Spleen (tissue), 11 donors: ENCODE results near the gene SMCP. TPM values are rescaled to one million over a fixed set of nuclear protein-coding genes. Genes with fewer than 3 reads are reported as not detected.

Source experiments
- DNase-seq: peaks from one replicate; pipeline ENCODE4 v3.0.0-alpha.2; 2020
- H3K27ac ChIP-seq, 8 donors: fragments of 200-600 bp; sonication (generic) in 7 of 8; 1 replicate in 4 of 8; 2 replicates in 4 of 8; pipeline versions ENCODE4 v1.5.0 to v1.8.0; 2016 to 2021; ENCODE audit warnings: inconsistent platforms in 4 of 8, mild to moderate bottlenecking in 4 of 8, moderate library complexity in 1 of 8
- H3K27me3 ChIP-seq, 7 donors: fragments of 200-600 bp; sonication (generic) in 6 of 7; replicated peaks in 1 of 7; 1 replicate in 4 of 7; 2 replicates in 3 of 7; pipeline versions ENCODE4 v1.5.0 to v1.8.0; 2016 to 2021; ENCODE audit warnings: inconsistent platforms in 3 of 7, mild to moderate bottlenecking in 1 of 7
- H3K36me3 ChIP-seq, 6 donors: fragments of 200-600 bp; sonication (generic) in 5 of 6; 1 replicate in 4 of 6; 2 replicates in 2 of 6; pipeline versions ENCODE4 v1.5.0 to v1.8.0; 2016 to 2021; ENCODE audit warnings: inconsistent platforms in 2 of 6
- H3K4me1 ChIP-seq, 6 donors: fragments of 200-600 bp; sonication (generic) in 5 of 6; 1 replicate in 3 of 6; 2 replicates in 3 of 6; pipeline versions ENCODE4 v1.5.0 to v1.8.0; 2016 to 2021; ENCODE audit warnings: inconsistent platforms in 3 of 6
- H3K4me3 ChIP-seq, 8 donors: fragments of 200-600 bp; sonication (generic) in 7 of 8; 1 replicate in 4 of 8; 2 replicates in 4 of 8; pipeline versions ENCODE4 v1.5.0 to v1.8.0; 2016 to 2021; ENCODE audit warnings: inconsistent platforms in 4 of 8, mild to moderate bottlenecking in 4 of 8, moderate library complexity in 2 of 8
- H3K9me3 ChIP-seq, 8 donors: fragments of 200-600 bp; sonication (generic) in 7 of 8; 1 replicate in 4 of 8; 2 replicates in 4 of 8; pipeline versions ENCODE4 v1.5.0 to v1.8.0; 2016 to 2021; ENCODE audit warnings: inconsistent platforms in 4 of 8
- POLR2A ChIP-seq, 3 donors: fragments of 450-650 bp; IDR thresholded peaks; one replicate each; pipeline ENCODE4 v1.5.1; 2017; ENCODE audit warnings: antibody characterized with exemption in 3 of 3, mild to moderate bottlenecking in 1 of 3
- POLR2AphosphoS5 ChIP-seq, 3 donors: sonication (generic); formaldehyde crosslinking; IDR thresholded peaks; one replicate each; pipeline ENCODE4 v1.5.1; 2017; ENCODE audit warnings: antibody characterized with exemption in 3 of 3
- WGBS, 5 donors: extraction: QIAGEN DNeasy Blood & Tissue Kit in 3 of 5; methylation state at CpG; one replicate each; pipeline versions ENCODE4 v1.1.5 to v1.1.7; 2013 to 2018; 5-methylcytosine and 5-hydroxymethylcytosine counted together
- intact Hi-C: fragments of 100-400 bp; cut with DNase I; formaldehyde crosslinking; loops from one replicate; pipeline ENCODE4 v1.15.0; 2023; ENCODE audit warnings: low total_unique reads
- polyA plus RNA-seq, 3 donors: library from polyadenylated mRNA; stranded (reverse); fragments of 200-250 nt; gene quantifications; one replicate each; pipeline ENCODE4 v1.2.1, GENCODE V29; 2013
- total RNA-seq, 7 donors: library from RNA; depleted of rRNA in 3 of 7; stranded (reverse); fragments of >200 nt in 3 of 7; fragmentation: NEBNext Ultra II Directional in 4 of 7; extraction: Animal tissue kit (Norgen Biotek cat#: 25700) in 4 of 7; gene quantifications; one replicate each; pipeline versions ENCODE4 v1.1.0 to v1.2.1, GENCODE V29; 2016 to 2021
- TF ChIP-seq, protein P1 (sequence below), 11 experiments: fragments of 200-600 bp in 7 of 11; fragments of 450-650 bp in 4 of 11; sonication (generic) in 4 of 11; IDR thresholded peaks in 8 of 11; conservative IDR thresholded peaks in 3 of 11; 1 replicate in 7 of 11; 2 replicates in 4 of 11; pipeline versions ENCODE4 v1.4.0 to v1.8.0; 2016 to 2021; ENCODE audit warnings: antibody characterized with exemption in 11 of 11, inconsistent platforms in 4 of 11, mild to moderate bottlenecking in 1 of 11
- donor health status: healthy with polysubstance abuse.
- donor health status: DM: no; HTN: no; CAD: no; lungs with moderate emphysema.
- donor health status: DM: no; HTN: no; CAD: no.
- donor health status: Bipolar disorder and iron deficiency.
- donor health status: healthy.
- donor health status: DM: no; HTN: no; CAD: no.
- donor health status: DM: yes; HTN: yes; CAD: no.

The SMCP gene
- total and polyA plus RNA-seq, 10 donors: not detected

DNA sequence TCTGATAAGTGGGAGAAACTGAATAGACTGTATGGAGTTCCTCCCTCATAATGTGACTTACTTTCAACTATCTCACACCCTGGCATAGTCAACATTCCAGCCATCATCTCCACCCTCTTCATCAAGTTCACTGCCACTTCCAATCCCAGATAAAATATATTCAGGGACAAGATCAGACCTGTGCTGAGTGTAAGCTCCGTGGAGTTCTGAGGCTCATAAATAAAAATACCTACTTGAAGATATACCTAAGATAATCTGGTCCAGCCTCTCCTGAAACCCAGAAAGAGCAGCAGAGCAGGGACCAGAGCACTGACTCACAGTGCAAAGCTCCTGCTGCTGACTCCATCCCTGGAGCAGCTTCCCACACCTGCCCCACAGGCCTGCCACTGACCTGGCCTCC lies 20.1 kb upstream of the SMCP start:
- intact Hi-C loops: no loop called here
- WGBS, 5 donors: 79 to 92% (median 86%) methylated on average over 1 of the region's 1 CpG
- no peak overlapping the region for H3K27ac ChIP-seq
- no peak for DNase-seq
- TF ChIP-seq, protein P1, sequence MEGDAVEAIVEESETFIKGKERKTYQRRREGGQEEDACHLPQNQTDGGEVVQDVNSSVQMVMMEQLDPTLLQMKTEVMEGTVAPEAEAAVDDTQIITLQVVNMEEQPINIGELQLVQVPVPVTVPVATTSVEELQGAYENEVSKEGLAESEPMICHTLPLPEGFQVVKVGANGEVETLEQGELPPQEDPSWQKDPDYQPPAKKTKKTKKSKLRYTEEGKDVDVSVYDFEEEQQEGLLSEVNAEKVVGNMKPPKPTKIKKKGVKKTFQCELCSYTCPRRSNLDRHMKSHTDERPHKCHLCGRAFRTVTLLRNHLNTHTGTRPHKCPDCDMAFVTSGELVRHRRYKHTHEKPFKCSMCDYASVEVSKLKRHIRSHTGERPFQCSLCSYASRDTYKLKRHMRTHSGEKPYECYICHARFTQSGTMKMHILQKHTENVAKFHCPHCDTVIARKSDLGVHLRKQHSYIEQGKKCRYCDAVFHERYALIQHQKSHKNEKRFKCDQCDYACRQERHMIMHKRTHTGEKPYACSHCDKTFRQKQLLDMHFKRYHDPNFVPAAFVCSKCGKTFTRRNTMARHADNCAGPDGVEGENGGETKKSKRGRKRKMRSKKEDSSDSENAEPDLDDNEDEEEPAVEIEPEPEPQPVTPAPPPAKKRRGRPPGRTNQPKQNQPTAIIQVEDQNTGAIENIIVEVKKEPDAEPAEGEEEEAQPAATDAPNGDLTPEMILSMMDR (IDR thresholded peaks at IDR 0.05 in 8 of 11, conservative IDR thresholded peaks at IDR 0.05 in 3 of 11): no peak
- no peak for TF ChIP-seq POLR2A (IDR thresholded peaks at IDR 0.05)
- TF ChIP-seq POLR2AphosphoS5 (IDR thresholded peaks at IDR 0.05): no peak
- H3K4me1 ChIP-seq: no peaks in the 10 kb centered on the region
- H3K9me3 ChIP-seq: no peaks in the 10 kb centered on the region
- no peaks in the 10 kb centered on the region for H3K36me3 ChIP-seq
- H3K27me3 ChIP-seq: peaks cover 0 to 7% (median 0%) of the 10 kb centered on the region in 7 donors
- no peak overlapping the region for H3K4me3 ChIP-seq

GRCh38 chr1:152859696-152860095 lies 18.4 kb upstream of the SMCP start, which contains the start of gene LCE7A:
TSS of gene LCE7A (plus strand) at chr1:152859996. CDS start at chr1:152860698, 702 bp downstream.
- TF ChIP-seq POLR2AphosphoS5 (IDR thresholded peaks at IDR 0.05) (no peak), POLR2A (IDR thresholded peaks at IDR 0.05) (no peak)
- TF ChIP-seq, protein P1 (IDR thresholded peaks at IDR 0.05 in 8 of 11, conservative IDR thresholded peaks at IDR 0.05 in 3 of 11): no peak
- WGBS, 5 donors: 88 to 94% (median 89%) methylated on average over 3 of the region's 3 CpGs
- H3K4me1 ChIP-seq: no peaks in the 10 kb centered on the region
- H3K27me3 ChIP-seq: peaks cover 0 to 7% (median 0%) of the 10 kb centered on the region in 7 donors
- no peaks in the 10 kb centered on the region for H3K9me3 ChIP-seq
- intact Hi-C loops: no loop called here
- DNase-seq: no peak
- H3K36me3 ChIP-seq: no peaks in the 10 kb centered on the region
- H3K4me3 ChIP-seq: no peak within 1 kb of the TSS
- no peak within 1 kb of the TSS for H3K27ac ChIP-seq

DNA sequence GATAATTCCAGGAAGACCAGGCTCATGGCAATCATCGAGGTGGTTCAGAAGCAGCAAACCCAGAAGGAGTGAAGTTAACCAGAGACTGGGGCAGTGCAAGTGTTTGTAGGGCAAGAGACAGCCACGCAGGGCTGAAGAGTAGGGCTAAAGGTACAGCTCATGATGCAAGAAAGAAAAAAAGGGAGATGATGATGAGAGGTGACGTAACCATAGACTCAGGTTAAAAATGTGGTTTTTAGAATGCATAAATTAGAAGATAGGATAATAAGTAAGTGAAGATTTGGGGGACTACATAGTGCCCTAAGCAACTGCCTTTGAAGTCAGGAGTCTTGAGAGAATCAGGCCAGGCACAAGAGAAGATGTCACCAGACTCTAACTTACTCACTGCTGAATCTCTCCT lies 18.0 kb upstream of the SMCP start:
- TF ChIP-seq POLR2AphosphoS5 (IDR thresholded peaks at IDR 0.05) (no peak), POLR2A (IDR thresholded peaks at IDR 0.05) (no peak)
- TF ChIP-seq, protein P1 (IDR thresholded peaks at IDR 0.05 in 8 of 11, conservative IDR thresholded peaks at IDR 0.05 in 3 of 11): no peak
- H3K27me3 ChIP-seq: peaks cover 0 to 7% (median 0%) of the 10 kb centered on the region in 7 donors
- no peaks in the 10 kb centered on the region for H3K36me3 ChIP-seq
- intact Hi-C loops: no loop called here
- no peak overlapping the region for H3K4me3 ChIP-seq
- H3K27ac ChIP-seq: no peak overlapping the region
- H3K9me3 ChIP-seq: no peaks in the 10 kb centered on the region
- DNase-seq: no peak
- 64 to 71% (median 68%) methylated on average over 3 of the region's 3 CpGs for WGBS, 5 donors
- H3K4me1 ChIP-seq: no peaks in the 10 kb centered on the region

DNA sequence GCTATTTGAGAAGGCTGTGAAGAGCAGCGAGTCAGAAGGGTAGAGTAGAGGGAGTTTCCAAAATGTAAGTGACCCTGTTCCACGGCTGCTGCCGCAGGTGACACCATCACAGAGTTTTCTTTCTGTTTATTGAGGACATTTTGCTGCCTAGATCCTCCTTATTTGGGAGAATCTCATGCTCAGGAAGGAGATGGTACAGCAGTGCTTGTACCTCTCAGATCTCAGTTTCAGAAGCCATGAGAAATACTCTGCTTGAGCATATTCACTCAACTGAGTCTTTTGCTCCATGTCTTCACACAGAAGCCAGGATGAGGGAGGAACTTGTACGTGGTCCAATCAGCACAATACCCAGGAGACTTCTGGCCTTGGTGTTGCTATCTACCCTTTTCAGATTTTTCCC lies 16.7 kb upstream of the SMCP start:
- Histone ChIP-seq H3K4me3 (no peak overlapping the region), H3K27ac (no peak overlapping the region)

More for the DNA sequence above, 16.7 kb upstream of the SMCP start:
- intact Hi-C loops: no loop called here
- WGBS, 5 donors: 65 to 76% (median 74%) methylated on average over 4 of the region's 4 CpGs
- no peaks in the 10 kb centered on the region for H3K36me3 ChIP-seq
- DNase-seq: no peak
- no peaks in the 10 kb centered on the region for H3K4me1 ChIP-seq
- TF ChIP-seq, protein P1 (IDR thresholded peaks at IDR 0.05 in 8 of 11, conservative IDR thresholded peaks at IDR 0.05 in 3 of 11): no peak
- TF ChIP-seq POLR2AphosphoS5 (IDR thresholded peaks at IDR 0.05) (no peak), POLR2A (IDR thresholded peaks at IDR 0.05) (no peak)
- H3K9me3 ChIP-seq: no peaks in the 10 kb centered on the region
- peaks cover 0 to 7% (median 0%) of the 10 kb centered on the region in 7 donors for H3K27me3 ChIP-seq
